ENCODE results near the gene TPSD1.
"Not testable (repeated sequence)": the region's sequence is repeated elsewhere in the genome, so short reads cannot be mapped to it uniquely, and the experiment has no call there.

The TPSD1 gene

DNA sequence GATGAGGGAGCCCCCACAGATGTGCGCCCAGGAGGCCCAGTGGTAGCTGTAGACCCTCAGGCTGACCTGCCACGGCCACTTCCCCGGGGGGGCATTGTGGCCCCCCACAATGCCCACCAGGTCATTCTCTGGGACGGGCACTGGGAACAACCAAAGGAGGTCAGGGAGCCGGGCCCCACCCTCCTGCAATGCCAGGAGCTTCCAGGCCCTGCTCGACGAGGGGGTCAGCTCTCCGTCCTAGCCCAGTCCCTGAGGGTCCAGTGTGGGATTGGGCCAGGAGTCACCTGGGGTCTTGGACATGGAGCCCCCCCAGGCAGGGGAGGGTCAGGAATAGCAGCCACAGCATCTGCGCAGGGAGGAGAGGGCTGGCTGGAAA, 7.0 kb downstream of the TPSD1 start:
- DNase-seq (ENCODE audit: low spot score), result no peak

DNA sequence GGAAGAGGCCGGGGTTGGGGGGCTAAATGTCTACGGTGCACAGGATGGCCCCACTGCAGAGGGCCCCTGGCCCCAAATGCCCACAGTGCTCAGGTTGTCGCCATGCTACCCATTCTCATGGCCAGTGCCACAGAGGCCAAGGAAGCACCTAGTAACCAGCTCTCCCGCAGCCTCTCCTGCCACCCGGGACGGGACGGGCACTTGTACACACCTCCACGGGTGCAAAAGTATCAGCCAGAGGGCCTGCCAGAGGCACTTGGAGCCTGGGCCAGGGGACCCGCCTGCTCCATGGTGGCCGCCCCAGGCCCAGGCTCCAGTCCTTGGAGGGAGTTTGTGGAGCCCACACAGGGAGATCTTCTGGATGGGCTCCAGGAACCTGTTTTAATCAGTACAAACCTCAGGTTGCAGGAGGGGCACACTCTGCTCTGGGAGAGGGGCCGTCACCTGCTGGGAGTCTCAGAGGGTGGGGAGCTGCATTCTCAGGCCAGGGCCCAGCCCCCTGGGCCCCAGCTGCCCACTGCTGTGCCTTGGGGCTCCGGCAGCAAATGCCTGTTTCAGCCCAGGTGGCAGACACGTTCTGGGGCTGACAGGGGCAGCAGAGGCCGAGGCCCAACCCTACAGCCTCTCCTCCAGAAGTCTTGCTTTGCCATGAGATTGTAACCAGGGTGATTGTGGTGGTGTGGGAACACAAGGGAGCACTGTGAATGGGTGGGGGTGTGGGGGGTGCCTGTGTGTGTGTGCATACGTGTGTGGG, 7.9 kb downstream of the TPSD1 start:
- DNase-seq (ENCODE audit: low spot score), result no peak

DNA sequence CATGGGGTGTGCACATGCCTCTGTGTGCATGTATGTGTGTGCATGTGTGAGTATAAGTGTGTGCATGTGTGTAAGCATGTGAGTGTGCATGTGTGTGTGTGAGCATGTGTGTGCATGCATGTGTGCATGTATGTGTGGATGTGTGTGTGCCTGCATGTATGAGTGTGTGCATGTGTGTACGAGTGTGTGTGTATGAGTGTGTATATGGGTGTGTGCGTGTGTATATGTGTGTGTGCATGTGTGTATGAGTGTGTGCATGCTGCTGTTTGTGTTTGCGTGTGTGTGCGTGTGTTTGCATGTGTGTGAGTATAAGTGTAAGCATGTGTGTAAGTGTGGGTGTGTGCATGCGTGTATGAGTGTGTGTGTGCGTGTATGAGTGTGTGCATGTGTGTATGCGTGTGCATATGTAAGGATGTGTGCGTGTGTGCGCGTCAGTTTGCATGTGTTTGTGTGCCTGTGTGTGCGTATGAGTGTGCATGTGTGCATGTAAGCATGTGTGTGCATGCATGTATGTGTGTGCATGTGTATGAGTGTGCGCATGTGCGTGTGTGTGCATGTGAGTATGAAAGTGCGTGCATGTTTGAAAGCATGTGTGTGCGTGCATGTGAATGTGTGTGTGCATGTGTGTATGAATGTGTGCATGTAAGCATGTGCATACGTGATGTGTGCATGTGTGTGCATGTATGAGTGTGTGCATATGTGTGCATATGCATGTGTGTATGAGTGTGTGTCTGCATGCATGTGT, 8.6 kb downstream of the TPSD1 start:
- no peak for DNase-seq (ENCODE audit: low spot score)

DNA sequence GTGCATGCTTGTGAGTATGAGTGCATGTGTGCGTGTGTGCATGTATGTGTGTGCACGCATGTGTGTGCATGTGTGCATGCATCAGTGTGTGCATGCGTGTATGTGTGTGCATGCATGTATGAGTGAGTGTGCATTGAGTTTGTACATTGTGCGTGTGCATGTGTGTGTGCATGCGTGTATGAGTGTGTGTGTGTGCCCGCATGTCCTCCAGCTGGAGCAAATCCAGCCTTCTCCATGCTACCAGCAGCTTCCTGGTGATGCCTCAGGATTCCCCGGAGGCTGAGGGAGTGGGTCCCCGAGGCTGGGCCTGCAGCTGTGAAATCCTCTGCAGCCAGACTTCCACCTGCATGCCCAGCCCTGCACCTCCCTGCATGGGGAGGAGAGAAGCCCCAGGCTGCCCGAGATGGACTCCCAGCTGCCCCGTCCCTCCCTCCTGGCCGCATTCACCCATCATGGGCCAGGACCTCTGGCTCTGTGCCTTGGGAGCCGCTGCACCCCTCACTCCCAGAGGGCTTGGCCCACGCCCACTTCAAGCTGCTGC, 9.3 kb downstream of the TPSD1 start:
- DNase-seq (ENCODE audit: low spot score), result no peak

DNA sequence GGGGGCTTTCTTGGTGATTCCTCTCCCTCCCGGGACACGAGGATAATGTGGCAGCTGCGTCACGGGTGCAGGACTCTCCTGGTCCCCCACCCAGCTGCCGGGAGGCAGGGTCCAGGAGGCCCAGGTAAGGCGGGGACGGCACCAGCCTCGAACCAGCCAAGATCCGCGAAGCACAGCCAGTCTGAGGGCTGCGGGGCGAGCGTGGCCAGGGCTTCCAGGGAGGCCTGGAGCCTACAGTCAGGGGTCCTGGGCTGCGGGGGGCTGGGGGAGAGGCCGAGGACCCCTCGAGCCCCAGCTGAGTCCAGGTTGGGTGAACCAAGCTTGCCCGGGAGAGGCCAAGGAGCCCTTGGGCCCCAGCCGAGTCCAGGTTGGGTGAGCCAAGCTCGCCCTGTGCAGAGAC, 10.0 kb downstream of the TPSD1 start:
- DNase-seq (ENCODE audit: low spot score), result no peak

DNA sequence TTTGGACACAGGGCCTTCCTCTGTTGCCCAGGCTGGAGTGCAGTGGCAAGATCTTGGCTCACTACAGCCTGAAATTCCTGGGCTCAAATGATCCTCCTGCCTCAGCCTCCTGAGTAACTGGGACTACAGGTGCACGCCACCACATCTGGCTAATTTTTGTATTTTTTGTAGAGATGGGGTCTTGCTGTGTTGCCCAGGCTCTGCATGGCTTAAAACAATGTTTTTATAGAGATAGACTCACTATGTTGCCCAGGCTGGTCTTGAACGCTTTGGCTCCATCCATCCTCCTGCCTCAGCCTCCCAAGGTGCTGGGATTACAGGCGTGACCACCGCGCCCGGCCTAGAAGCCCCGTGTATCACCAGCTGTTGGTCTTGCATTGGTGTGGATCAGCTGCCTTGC, 13.5 kb downstream of the TPSD1 start:
- DNase-seq (ENCODE audit: low spot score), result not testable (repeated sequence)

DNA sequence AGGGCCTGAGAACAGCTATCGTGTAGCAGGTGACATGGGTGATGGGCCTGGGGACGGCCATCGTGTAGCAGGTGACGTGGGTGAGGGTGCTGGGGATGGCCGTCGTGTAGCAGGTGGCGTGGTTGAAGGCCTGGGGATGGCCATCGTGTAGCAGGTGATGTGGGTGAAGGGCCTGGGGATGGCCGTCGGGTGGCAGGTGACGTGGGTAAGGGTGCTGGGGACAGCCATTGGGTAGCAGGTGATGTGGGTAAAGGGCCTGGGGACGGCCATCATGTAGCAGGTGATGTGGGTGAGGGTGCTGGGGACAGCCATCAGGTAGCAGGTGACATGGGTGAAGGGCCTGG, 15.5 kb downstream of the TPSD1 start:
- DNase-seq (ENCODE audit: low spot score), result no peak

DNA sequence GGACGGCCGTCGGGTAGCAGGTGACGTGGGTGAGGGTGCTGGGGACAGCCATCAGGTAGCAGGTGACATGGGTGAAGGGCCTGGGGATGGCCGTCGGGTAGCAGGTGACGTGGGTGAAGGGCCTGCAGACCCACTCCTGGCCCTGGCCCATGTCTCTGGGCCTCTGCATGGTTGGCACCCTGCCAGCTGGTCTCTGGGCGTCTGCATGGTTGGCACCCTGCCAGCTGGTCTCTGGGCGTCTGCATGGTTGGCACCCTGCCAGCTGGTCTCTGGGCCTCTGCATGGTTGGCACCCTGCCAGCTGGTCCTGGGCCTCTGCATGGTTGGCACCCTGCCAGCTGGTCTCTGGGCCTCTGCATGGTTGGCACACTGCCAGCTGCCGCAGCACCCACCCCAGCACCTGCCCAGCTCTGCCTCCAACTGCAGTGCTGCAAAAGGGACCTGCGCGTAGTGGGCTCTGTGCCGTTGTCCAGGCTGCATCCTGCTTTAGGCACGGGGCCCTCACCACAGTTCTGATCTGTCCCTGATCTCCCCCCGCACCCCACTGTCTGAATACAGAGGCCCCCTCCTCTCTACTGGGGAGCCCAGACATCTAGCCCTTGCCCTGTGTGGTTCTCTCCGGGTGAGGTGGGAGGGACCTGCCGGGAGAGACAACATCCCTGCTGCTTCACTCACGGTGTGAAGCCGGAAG, 16.0 kb downstream of the TPSD1 start:
- DNase-seq (ENCODE audit: low spot score), result not testable (repeated sequence)

DNA sequence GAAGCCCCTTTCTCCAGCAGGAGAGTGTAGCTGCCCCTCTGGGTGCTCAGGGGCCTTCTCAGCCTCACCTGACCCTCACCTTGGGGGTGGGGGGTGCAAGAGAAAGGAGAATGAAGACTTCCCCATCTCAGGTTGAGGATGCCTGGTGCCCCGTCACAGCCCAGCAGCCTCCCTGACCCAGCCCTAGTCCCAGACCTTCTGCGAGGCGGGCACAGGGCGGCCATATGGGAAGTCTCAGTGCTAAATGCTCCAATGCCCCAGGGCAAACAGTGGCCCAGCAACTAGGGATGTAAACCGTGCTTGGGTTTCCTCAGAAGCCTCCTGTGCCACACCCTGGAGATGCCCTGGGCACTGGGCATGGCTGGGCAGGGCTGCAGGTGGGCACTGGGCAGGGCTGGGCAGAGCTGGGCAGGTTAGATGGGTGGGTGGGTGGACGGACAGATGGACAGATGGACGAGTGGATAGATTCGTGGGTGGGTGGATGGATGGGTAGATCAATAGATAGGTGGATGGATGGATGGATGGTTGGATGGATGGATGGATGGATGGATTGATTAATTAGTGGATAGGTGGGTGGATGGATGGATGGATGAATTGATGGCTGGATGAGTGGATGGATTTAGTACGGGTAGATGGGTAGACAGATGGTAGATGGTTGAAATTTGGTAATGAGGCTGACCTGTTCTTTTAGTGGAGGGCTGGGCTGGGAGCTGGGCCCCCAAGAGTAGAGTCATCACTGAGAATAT, 16.8 kb downstream of the TPSD1 start:
- no peak for DNase-seq (ENCODE audit: low spot score)

DNA sequence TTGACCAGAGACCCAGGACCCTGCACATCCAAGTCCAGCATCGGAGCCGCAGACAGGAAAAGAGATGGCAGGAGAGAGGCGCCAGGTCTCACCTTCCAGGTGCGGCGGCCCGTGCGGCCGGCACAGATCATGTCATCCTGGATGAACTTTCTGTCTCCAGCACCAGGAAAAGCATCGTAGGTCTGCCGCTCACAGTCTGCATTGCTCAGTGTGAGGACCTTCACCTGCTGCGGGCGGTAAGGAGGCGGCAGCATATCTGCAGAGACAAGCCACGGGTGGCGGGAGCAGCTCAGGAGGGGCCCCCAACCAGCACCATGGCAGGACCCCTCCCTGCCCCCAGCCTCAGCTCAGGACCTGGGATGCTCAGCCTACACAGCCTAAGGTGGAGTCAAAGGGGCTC, 17.9 kb downstream of the TPSD1 start:
- DNase-seq (ENCODE audit: low spot score), result no peak

DNA sequence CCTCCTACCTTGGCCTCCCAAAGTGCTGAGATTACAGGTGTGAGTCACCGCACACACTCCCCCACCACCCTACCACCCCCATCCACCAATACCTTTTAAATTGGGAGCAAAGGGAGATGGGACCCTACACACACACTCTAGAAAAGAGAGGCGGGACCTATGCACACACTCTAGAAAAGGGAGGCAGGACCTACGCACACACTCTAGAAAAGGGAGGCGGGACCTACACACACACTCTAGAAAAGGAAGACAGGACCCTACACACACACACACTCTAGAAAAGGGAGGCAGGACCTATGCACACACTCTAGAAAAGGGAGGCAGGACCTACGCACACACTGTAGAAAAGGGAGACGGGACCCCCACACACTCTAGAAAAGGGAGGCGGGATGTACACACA, 18.9 kb downstream of the TPSD1 start:
- DNase-seq (ENCODE audit: low spot score), result no peak

DNA sequence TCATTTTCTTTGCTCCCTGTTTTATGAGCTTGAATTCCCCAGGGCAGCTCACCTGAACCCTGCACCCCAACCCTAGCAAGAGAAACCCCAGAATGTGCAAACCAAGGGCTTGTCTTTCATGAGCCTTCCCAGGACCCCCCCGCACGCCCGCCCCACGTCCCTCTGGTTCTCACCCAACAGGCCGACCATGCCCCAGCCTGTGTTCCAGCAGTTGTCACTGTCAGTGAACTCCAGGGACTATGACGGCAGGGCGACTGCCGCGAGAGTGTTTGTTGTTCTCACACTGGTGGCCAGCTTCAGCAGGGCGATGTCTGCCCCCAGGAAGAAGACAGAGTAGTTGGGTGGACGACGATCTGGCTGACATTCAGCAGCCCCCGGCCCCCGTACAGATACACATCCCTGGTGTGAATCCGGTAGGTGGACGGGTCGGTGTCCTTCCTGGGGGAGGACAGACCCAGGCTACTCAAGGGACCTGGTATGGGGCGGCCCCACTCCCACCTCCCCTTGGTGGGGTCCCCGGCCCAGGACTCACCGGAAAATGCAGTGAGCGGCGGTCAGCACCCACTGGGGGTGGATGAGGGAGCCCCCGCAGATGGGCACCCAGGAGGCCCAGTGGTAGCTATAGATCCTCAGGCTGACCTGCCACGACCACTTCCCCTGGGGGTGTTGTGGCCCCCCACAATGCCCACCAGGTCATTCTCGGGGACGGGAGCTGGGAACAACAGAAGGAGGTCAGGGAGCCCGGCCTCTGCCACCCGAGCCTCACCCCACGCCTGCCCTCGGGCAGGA, 20.1 kb downstream of the TPSD1 start:
- DNase-seq (ENCODE audit: low spot score), result no peak

DNA sequence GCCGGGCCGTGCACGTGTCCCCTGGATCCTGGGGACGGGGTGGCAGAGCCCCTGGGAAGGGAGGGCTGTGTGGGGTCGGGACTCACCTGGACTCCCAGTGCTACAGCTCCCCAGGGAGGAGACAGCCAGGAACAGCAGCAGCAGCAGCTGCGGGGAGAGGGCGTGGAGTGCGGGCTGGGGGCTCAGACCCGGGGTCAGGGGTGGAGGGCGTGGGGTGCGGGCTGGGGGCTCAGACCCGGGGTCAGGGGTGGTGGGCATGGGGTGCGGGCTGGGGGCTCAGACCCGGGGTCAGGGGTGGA, 20.7 kb downstream of the TPSD1 start:
- no peak for DNase-seq (ENCODE audit: low spot score)

DNA sequence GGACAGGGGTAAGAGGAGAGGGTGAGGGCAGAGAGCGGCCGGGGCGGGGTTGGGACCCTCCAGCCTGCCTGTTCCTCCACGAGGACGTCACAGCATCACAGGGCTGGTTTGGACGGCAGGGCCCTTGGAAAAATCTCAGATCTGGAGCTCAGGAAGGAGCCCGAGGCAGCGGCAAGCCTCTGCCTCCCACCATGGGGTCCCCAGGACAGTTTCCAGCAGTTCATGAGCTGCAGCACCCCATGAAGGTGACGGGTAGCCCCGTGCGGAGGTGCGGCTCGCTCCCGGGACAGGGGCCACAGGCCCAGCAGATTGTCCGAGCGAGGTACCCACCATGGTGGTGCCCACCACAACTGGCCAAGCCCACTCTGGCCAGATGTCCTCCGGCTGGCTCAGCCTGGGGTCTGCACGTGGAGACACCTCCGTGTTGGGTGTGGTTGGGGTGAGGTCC, 21.3 kb downstream of the TPSD1 start:
- DNase-seq (ENCODE audit: low spot score), result no peak

DNA sequence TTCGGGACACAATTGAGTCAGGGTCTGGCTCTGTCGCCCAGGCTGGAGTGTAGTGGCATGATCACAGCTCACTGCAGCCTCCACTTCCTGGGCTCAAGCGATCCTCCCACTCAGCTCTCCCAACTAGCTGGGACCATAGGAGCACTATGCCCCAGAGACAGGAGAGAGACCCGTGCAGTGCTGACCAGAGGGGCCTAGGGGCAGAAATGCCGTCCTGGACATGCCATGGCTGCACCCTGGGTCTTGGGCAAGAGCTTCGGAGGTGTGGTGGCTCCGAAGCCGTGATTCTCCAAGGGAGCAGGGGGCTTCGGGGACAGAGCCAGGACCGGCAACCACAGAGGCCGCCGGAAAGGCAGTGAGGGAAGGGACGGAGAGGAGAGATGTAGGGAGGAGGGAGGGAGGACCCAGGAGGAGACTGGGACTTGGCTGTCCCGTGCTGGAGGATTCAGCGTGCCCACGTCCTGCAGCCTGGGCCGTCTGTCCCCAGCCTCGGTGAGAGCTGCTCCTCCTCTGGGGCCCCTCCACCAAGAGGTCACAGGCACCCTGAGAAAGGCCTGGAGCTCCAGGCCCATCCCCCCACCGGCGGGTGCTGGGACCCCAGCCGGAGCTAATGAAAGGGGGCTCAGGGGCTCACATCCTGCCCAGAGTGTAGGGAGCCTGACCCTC, 21.9 kb downstream of the TPSD1 start:
- DNase-seq (ENCODE audit: low spot score), result no peak

DNA sequence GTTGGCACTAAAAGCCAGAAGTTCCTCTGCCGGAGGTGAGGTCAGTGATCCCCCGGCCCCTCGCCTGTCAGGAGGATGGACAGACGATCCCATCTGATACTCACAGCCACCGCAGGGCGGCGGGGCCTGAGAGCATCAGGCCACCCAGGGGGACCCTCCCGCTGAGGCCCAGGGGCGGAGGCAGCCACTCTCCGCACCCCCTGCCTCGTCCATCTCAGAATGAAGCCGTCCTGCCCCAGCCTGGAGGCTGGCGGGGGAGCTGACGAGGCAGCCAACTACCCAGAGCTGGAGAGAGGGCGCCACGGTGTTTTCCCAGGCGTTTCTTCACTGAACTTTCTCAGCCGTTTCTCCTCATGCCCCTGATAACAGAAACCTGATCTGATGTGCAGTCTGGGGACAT, 22.6 kb downstream of the TPSD1 start:
- DNase-seq (ENCODE audit: low spot score), result no peak

DNA sequence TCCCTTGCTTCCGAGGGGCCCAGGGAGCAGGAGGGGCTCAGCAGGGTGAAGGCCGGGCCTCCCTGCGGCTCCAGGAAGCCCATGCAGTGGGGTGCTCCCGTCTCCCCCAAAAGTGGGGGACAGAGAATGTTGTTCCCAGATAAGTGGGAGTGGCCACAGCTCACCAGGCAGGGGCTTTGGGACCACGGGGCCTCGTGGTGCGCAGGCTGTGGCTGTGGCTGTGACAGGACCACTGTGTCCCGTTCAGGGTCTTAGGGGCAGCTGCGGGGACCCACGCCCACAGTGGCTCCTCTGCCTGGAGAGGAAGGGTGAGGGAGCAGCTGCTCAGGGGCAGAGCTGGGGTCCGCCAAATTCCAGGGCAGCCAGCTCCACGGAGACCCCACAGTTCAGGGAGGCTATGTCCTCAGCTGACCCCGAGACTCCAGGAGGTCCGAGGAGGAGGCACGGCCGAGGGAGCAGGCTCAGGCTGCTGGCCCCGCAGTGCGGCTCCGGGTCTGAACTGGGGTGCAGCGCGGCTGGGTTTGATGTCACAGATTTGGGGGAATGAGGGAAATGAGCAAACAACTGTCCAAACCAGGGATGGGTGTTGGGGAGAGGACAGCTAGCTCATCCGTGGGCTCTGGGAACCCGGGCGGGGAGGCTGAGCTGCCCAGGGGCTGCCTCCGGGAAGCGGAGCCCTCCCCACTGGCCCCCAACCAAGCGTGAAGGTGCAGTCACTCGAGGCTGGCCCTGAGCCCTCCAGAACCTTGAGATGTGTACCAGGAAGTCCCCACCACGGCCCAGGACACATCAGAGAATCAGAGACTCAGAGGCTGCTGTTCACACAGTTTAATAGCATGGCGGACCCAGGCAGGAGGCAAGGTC, 23.4 kb downstream of the TPSD1 start:
- DNase-seq (ENCODE audit: low spot score), result no peak

DNA sequence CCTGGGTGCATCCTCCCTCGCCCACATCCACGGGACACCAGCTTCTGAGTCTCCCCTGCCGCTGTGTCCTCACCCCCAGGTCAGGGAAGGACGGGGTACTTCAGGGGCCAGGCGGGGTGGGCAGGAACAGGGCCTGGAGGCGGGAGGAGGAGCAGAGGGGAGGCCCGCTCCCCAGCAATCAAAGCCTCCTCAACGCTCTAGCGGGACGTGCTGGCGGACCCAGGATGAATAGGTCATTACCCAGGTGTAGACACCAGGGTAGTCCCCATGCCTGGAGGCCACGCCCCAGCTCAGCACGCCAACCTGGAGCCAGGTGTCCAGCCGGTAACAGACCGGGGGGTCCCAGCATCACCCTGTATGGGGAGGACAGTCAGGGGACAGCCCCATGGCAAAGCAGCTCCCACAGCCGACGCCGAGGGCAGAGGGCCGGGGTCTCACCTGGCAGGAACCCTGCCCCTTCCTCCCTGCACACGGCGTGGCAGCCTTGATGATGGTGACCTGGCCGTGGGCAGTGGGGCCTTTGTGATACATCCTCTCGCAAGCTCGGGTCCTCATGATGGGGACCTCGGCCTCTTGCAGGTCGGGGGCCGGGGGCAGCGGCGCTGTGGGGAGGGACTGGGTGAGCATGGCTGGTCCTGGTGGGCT, 24.2 kb downstream of the TPSD1 start:
- DNase-seq (ENCODE audit: low spot score), result no peak

DNA sequence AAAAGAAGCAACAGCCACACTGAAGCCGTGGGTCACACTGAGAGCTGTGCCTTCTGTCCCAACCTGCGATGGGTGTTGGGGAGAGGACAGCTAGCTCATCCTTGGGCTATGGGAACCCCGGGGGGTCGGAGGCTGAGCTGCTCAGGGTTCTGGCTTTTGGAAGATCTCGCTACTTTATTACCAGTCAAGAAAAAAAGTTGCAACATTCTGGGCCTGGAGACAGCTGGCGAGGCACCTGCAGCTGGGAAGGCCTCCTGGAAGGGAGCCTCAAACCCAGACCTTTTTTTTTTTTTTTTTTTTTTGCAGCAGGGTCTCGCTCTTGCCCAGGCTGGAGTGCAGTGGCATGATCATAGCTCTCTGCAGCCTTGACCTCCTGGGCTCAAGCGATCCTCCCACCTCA, 24.9 kb downstream of the TPSD1 start:
- no peak for DNase-seq (ENCODE audit: low spot score)

DNA sequence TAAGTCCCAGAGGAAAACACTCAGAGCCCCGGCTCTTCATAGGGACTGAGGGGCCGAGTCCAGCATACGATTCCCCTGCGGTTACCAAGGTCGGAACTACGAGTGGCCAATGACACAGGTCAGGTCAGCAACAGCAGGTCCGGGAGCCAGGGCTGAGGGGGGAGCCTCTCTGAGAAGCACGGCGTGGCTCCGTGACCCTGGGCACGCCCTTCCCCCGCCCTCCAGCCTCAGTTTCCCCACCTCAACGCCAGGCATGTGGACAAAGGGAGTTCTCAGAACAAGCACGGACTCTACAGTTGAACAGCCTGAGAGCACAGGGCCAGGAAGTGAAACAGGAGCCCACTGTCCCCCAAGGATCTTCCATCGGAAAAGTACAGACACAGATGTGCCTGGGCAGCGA, 25.6 kb downstream of the TPSD1 start:
- DNase-seq (ENCODE audit: low spot score), result no peak
